Lower lobe of right lung (tissue), 2 donors: ENCODE results near the gene NBEAL2. TPM values are rescaled to one million over a fixed set of nuclear protein-coding genes. Genes with fewer than 3 reads are reported as not detected.

Source experiments
- ATAC-seq, 2 donors: fragments of 200-7000 bp; cut with Tn5 transposase; one replicate each; pipeline ENCODE4 v1.9.1; 2020 to 2022; ENCODE audit warnings: mild to moderate bottlenecking in 2 of 2, moderate library complexity in 2 of 2
- DNase-seq: peaks from one replicate; pipeline ENCODE4 v3.0.0-alpha.2; 2020
- H3K27ac ChIP-seq: fragments of 200-600 bp; one replicate; pipeline ENCODE4 v1.8.0; 2022
- H3K27me3 ChIP-seq: fragments of 200-600 bp; one replicate; pipeline ENCODE4 v1.8.0; 2022; ENCODE audit warnings: low read depth
- H3K36me3 ChIP-seq: fragments of 200-600 bp; one replicate; pipeline ENCODE4 v1.8.0; 2022; ENCODE audit warnings: mild to moderate bottlenecking
- H3K4me1 ChIP-seq: fragments of 200-600 bp; one replicate; pipeline ENCODE4 v1.8.0; 2022
- H3K4me3 ChIP-seq: fragments of 200-600 bp; one replicate; pipeline ENCODE4 v1.8.0; 2022; ENCODE audit warnings: mild to moderate bottlenecking
- H3K9me3 ChIP-seq: fragments of 200-600 bp; one replicate; pipeline ENCODE4 v1.8.0; 2022
- CTCF ChIP-seq: fragments of 200-600 bp; IDR thresholded peaks from one replicate; pipeline ENCODE4 v1.8.0; 2022; ENCODE audit warnings: antibody characterized with exemption, mild to moderate bottlenecking
- intact Hi-C: fragments of 100-400 bp; cut with DNase I; formaldehyde crosslinking; loops from one replicate; pipeline ENCODE4 v1.11.0; 2022
- total RNA-seq: library from RNA; stranded (reverse); fragmentation: NEBNext Ultra II Directional; extraction: Animal tissue kit (Norgen Biotek cat#: 25700); gene quantifications from one replicate; pipeline ENCODE4 v1.2.1, GENCODE V29; 2021
- donor health status: DM: no; HTN: yes; CAD: no; lungs with severe emphysema.

The NBEAL2 gene
- total RNA-seq, 1 donor from 2014 or later, result 97.0 TPM

GRCh38 chr3:46999516-47000197, 20.2 kb downstream of the NBEAL2 start:
- Histone ChIP-seq H3K4me1 (peaks cover 9% of the 10 kb centered on the region), H3K4me3 (no peak overlapping the region), H3K36me3 (peaks cover 99% of the 10 kb centered on the region), H3K27me3 (no peaks in the 10 kb centered on the region), H3K9me3 (no peaks in the 10 kb centered on the region), H3K27ac (no peak overlapping the region)
- intact Hi-C loops, result no loop called here
- no peak for ATAC-seq
- DNase-seq, result peak; percentile 25
- TF ChIP-seq CTCF, result no peak

- peaks cover 99% of the 10 kb centered on the region for H3K36me3 ChIP-seq
- peaks cover 9% of the 10 kb centered on the region for H3K4me1 ChIP-seq
- no peaks in the 10 kb centered on the region for H3K9me3 ChIP-seq
- H3K27ac ChIP-seq, result no peak overlapping the region
- DNase-seq (peak; percentile 35), ATAC-seq (no peak)
- no peaks in the 10 kb centered on the region for H3K27me3 ChIP-seq
- H3K4me3 ChIP-seq, result no peak overlapping the region
- no peak for TF ChIP-seq CTCF
- intact Hi-C loops, result no loop called here
Observed at GRCh38 chr3:47000198-47000815, 20.8 kb downstream of the NBEAL2 start.

- DNase-seq, result peak; percentile 39
- Histone ChIP-seq H3K4me3 (no peak overlapping the region), H3K36me3 (peaks cover 99% of the 10 kb centered on the region), H3K9me3 (no peaks in the 10 kb centered on the region), H3K27me3 (no peaks in the 10 kb centered on the region), H3K27ac (no peak overlapping the region), H3K4me1 (peaks cover 9% of the 10 kb centered on the region)
- intact Hi-C loops, result no loop called here
- no peak for ATAC-seq
- TF ChIP-seq CTCF, result no peak
Observed at GRCh38 chr3:47000922-47001730, 21.7 kb downstream of the NBEAL2 start.

GRCh38 chr3:47001731-47002170, 22.3 kb downstream of the NBEAL2 start:
- Histone ChIP-seq H3K36me3 (peaks cover 99% of the 10 kb centered on the region), H3K9me3 (no peaks in the 10 kb centered on the region), H3K27ac (no peak overlapping the region), H3K27me3 (no peaks in the 10 kb centered on the region), H3K4me1 (peaks cover 9% of the 10 kb centered on the region), H3K4me3 (no peak overlapping the region)
- intact Hi-C loops, result no loop called here
- ATAC-seq, result no peak
- DNase-seq, result peak; percentile 46
- TF ChIP-seq CTCF, result no peak

GRCh38 chr3:47002171-47003055, 22.9 kb downstream of the NBEAL2 start:
- Histone ChIP-seq H3K4me1 (peaks cover 9% of the 10 kb centered on the region), H3K9me3 (no peaks in the 10 kb centered on the region), H3K27me3 (no peaks in the 10 kb centered on the region), H3K4me3 (no peak overlapping the region), H3K27ac (no peak overlapping the region), H3K36me3 (peaks cover 100% of the 10 kb centered on the region)
- ATAC-seq (peak in 1 of 2 donors; percentile 60), DNase-seq (peak; percentile 47)
- intact Hi-C loops, result no loop called here
- peak; percentile 6 for TF ChIP-seq CTCF
